ENCODE results near the gene TRAPPC10. TPM values are rescaled to one million over a fixed set of nuclear protein-coding genes. Genes with fewer than 3 reads are reported as not detected.

TRAPPC10 gene, protein sequence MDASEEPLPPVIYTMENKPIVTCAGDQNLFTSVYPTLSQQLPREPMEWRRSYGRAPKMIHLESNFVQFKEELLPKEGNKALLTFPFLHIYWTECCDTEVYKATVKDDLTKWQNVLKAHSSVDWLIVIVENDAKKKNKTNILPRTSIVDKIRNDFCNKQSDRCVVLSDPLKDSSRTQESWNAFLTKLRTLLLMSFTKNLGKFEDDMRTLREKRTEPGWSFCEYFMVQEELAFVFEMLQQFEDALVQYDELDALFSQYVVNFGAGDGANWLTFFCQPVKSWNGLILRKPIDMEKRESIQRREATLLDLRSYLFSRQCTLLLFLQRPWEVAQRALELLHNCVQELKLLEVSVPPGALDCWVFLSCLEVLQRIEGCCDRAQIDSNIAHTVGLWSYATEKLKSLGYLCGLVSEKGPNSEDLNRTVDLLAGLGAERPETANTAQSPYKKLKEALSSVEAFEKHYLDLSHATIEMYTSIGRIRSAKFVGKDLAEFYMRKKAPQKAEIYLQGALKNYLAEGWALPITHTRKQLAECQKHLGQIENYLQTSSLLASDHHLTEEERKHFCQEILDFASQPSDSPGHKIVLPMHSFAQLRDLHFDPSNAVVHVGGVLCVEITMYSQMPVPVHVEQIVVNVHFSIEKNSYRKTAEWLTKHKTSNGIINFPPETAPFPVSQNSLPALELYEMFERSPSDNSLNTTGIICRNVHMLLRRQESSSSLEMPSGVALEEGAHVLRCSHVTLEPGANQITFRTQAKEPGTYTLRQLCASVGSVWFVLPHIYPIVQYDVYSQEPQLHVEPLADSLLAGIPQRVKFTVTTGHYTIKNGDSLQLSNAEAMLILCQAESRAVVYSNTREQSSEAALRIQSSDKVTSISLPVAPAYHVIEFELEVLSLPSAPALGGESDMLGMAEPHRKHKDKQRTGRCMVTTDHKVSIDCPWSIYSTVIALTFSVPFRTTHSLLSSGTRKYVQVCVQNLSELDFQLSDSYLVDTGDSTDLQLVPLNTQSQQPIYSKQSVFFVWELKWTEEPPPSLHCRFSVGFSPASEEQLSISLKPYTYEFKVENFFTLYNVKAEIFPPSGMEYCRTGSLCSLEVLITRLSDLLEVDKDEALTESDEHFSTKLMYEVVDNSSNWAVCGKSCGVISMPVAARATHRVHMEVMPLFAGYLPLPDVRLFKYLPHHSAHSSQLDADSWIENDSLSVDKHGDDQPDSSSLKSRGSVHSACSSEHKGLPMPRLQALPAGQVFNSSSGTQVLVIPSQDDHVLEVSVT
- total RNA-seq, result 10 to 100 TPM; 50.5 to 52.9 TPM

DNA sequence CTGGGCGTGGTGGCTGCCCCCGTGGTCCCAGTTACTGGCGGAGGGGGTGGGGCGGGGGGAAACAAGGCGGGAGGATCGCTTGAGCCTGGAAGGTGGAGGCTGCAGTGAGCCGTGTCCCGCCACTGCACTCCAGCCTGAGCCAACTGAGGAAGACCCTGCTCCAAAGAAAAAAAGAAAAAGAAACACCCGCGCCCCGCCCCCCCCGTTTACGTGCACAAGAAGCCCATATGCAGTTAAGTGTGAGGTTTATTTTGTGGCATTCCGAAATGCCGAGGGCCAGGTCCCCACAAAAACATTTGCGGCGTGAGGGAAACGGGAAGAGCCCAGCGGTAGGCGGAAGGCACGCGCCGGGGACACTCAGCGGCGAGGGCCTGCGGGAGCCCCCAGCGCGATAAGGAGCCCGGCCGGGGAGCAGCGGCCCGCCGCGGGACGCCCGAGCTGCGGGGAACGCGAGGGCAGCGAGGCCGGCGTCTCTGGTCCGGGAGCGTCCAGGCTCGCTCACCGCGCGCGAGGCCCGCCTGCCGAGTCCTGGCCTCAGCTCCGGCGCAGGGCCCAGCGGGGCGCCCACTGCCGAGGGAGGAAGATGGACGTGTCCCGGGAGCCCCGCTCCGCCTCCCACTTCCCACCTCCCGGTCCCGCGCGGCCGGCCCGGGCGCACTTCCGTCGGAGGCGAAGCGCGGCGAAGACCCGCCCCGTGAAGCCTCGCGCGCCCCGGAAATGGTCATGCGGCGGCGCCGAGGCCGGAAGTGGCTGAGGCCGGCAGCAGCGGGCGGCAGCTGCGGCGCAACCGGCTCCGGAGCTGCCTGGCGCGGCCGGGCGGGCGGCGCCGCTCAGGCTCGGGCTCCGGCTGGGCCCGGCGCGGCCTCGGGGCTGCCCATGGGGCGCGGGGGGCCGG lies at the start of gene TRAPPC10:
Gene TRAPPC10 (plus strand): TSS at position 731 of the 895 bp plus-strand sequence. CDS start 185 bp downstream, outside the sequence.
- CTCF ChIA-PET, result interaction anchor here (0.9 to 1.2 kb wide), 2 partner anchors 28 to 67 kb away, joined by 3 to 4 read pairs; no protein-coding TSS in a partner anchor
- POLR2A ChIA-PET, result interaction anchor here (0.6 to 2.6 kb wide), 4 partner anchors 33 to 396 kb away, joined by 3 to 9 read pairs (median 4); no protein-coding TSS in a partner anchor

DNA sequence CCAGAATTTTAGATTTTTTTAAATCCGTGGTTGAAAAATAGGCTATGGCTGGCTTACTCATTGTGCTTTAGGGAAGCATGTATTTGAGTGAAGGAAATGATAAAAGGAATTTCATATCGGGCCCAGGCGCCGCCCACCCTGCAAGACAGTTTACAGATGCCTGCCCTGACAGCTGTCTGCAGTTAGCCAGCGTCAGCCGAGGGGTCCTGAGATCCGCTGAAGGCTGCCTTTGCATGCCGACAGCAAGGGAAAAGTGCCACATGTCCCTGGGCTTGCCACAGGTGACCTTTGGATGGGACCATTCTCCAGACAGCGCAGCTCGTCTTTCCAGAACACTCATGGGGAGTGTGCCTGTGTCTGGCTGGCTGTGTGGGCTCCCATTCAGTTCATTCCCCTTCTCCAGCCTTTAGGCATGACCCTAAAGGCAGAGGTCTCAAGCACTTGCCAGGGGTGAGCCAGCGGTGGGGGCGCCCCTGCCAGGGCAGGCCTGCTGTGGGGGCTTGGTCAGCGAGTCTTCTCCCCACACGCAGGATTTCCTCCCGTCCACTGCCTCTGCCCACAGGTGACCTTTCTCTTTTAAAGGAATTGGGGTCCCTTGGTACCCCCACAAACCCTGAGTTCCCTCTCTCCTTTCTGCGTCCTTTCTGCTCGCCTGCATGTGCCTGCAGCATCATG lies 46.1 kb upstream of the TRAPPC10 start:
- ChIA-PET CTCF (no interaction called here), POLR2A (no interaction called here)

DNA sequence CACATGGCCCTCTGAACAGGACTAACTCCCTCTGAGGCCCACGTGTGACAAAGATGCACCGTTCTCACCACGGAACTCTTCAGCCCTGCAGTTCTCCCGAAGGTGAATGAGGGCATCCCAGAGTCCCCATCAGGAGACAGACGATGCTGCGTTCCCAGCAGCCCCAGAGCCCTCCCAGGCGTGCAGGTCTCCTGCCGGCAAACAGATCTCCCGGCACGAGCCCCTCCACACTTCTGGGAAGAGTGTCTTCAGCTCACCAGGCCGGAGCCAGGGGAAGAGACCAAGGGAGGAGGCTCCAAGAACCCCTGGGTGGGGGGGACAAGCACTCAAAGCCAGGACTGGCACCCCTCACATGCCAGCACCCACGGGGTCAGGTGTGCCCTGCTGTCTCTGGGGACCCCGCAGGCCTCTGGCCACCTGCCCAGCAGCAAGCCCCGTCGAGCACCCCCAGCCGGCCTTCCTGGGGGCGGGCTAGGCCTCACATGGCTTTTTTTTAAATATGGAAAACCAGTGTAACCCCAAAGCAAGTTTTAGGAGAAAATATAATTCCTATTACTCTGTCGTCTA lies 45.1 kb upstream of the TRAPPC10 start:
- CTCF ChIA-PET, result no interaction called here
- POLR2A ChIA-PET, result no interaction called here

DNA sequence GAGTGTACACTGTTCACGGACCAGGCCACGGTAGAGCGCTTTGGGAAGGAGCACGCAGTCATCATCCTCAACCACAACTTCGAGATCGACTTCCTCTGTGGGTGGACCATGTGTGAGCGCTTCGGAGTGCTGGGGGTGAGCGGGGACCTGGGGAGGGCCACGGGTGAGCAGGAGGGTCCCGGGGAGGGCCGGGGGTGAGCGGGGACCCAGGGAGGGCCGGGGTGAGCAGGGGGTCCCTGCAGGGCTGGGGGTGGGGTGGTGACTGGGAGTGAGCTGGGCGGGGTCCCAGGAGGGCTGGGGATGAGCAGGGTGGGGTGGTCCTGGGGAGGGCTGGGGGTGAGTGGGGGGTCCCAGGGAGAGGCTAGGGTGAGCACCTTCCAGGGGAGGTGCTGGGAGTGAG lies 44.1 kb upstream of the TRAPPC10 start:
- ChIA-PET CTCF (no interaction called here), POLR2A (no interaction called here)

DNA sequence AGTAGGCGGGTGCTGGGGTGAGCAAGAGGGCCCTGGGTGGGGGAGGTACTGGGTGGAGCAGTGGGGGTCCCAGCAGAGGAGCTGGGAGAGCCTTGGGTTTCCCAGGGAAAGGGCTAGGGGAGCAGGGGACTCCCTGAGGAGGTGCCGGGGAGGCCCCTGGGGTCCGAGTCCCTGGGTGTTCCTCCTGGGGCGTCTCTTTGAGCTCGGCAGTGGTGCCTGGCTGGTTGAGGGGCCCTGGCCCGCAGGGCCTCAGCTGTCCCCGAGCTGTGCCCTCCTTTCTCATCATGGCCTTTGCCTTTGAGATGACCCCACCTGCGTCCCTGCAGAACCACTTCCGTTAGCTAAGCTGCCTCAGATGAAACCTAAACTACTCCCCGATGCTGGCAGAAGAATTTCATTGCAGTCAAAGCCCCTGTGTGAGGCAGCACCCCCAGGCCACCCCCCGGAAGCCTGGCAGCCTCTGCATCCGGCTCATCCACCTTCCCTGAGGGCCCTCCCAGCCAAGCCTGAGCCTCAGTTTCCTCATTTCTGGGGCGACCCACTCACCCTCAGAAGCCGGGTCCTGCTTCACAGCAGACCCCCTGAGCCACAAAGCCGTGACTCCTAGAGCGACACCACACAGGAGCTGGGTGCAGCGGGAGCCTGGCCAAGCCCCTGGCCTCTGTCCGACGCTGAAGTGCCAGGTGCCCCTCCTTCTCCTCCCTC lies 43.5 kb upstream of the TRAPPC10 start:
- CTCF ChIA-PET, result no interaction called here
- POLR2A ChIA-PET, result no interaction called here

DNA sequence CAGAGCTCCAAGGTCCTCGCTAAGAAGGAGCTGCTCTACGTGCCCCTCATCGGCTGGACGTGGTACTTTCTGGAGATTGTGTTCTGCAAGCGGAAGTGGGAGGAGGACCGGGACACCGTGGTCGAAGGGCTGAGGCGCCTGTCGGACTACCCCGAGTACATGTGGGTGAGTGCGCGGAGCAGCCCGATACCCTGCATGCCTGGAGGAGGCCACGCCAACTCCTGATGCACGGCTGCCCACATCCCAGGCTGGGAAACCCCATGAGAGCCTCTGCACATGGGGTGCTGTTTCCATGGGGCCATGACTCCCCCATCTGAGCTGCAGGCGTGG lies 43.0 kb upstream of the TRAPPC10 start:
- CTCF ChIA-PET, result no interaction called here
- POLR2A ChIA-PET, result interaction anchor here (0.5 kb wide), 1 partner anchor 184 kb away, joined by 3 read pairs; no protein-coding TSS in a partner anchor

DNA sequence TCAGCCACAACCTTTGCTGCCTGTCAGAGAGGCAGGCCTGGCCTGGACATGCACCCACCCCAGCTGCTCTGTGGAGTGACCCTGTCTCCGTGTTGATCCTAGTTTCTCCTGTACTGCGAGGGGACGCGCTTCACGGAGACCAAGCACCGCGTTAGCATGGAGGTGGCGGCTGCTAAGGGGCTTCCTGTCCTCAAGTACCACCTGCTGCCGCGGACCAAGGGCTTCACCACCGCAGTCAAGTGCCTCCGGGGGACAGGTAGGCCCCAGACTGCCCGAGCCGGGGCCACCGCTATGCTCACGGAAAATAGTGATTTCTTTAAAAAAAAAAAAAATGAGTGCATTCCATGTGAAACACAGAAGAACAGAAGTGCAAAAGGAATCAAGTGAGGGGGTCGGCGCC lies 41.6 kb upstream of the TRAPPC10 start:
- POLR2A ChIA-PET, result no interaction called here
- CTCF ChIA-PET, result no interaction called here

DNA sequence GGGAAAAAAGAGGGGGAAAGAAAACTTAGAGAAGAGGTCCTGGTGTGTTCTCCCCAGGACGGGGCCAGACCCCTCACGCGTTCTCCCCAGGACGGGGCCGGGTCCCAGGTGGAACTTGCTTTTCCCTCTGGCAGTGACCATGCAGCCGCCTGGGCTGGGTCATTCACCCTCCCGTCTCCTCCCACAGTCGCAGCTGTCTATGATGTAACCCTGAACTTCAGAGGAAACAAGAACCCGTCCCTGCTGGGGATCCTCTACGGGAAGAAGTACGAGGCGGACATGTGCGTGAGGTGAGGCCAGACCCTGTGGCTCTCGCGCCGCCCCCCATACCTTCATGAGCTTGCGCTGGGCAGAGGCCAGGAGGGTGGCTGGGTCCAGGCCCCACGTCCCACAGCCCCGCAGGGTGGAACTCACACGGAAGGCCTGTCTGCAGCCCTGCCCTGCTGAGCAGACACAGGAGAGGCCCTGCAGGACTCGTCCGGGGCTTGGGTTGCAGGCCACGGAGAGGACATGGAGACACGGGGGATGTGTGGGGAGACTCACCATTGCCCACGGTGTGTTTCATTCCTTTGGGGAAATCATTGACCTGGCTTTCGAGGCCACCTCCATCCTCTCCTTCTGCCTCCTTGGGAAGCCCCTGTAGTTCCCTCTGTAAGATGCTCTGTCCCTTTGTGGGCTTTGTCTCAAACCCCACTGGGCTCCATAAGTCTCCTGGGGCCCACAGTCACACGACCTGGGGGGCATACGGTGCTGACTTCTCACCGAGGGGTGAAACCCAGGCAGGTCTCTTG lies 40.7 kb upstream of the TRAPPC10 start:
- ChIA-PET POLR2A (no interaction called here), CTCF (no interaction called here)

DNA sequence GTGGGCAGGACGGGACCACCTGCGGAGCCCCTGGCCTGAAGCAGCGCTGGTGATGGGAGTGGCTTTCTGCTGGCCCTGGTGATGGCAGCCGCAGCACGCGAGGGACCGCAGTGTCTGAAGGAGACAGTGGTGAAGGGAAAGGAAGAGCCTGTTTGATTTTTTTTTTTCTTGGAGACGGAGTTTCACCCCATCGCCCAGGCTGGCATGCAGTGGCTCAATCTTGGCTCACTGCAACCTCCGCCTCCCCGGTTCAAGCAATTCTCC lies 40.2 kb upstream of the TRAPPC10 start:
- POLR2A ChIA-PET, result no interaction called here
- CTCF ChIA-PET, result no interaction called here

DNA sequence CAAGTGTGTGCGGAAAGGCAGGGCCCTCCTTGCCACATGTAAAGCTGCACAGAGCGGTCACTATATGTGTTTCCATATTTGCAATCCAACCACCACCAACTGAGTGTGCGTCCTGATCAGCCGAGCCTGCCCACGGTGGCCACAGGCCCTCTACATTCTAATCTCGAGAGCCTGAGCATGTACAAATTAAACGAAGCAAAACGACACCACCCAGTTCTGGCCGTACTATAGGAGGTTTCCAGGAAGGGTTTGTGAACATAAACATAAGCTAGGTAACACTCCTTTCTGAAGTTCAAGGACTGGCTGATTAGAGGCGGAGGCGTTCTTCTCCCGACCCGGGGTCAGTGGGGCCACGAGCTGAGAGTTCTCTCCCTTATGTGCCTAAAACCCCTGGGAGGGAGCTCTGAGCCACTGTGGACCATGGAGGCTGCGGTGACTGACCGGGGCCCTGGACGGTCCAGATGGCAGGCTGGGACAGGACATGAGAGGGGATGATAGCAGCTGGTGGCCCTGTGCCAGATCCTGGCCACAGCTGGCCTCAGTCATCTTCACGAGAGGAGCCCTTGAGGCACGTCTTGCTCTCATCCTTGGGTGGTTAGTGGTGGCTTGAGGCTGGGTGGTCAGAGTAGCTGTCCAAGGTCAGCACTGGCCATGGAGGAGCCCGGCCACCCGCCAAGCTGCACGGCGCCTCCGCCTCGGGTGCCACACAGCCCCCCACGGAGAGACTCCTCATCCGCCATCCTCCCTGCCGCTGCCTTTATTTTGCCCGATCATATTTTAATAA lies 39.1 kb upstream of the TRAPPC10 start:
- POLR2A ChIA-PET, result no interaction called here

DNA sequence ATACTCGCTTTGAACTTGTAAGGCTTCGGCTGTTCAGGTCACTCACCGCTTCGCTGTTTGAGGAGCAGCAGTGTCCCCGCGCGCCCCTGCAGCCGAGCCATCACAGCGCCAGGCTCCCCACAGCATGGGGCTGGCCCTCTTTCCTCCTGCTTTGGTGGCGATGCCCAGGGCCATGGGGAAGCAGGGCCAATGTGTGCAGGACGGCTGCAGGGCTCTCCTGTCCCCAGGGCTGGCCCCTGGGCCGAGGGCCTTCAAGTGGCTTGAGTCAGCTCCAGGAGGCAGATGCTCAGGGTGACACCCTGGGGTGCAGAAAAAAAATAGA lies 38.5 kb upstream of the TRAPPC10 start:
- ChIA-PET CTCF (interaction anchor here (1.2 kb wide), 1 partner anchor 162 kb away, joined by 6 read pairs; no protein-coding TSS in a partner anchor), POLR2A (no interaction called here)

More for the DNA sequence above, 39.1 kb upstream of the TRAPPC10 start:
- CTCF ChIA-PET, result interaction anchor here (1.2 kb wide), 1 partner anchor 161 kb away, joined by 6 read pairs; no protein-coding TSS in a partner anchor

DNA sequence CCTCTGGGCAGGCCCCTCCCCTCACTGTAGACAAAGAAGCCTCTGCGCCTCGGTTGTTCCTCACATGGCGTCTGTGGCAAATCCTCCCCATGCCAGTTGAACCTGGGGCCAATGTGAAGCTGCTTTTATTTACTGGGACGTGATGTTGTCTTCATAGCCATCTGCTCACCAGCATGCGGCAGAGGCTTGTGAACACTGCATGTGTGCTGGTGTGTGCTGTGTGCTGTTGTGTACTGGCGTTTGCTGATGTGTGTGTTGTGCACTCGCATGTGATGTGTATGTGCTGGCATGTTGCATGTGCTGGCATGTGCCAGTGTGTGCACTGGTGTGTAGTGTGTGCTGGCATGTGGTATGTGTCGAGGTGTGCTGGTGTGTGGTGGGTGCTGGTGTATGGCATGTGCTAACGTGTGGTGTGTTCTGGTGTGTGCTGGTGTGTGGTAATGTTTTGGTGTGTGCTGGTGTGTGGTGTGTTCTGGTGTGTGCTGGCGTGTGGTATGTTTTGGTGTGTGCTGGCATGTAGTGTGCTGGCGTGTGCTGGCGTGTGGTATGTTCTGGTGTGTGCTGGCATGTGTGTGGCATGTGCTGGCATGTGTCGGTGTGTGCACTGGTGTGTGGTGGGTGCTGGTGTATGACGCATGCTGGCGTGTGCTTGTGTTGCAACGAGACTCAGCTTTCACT lies 37.2 kb upstream of the TRAPPC10 start:
- ChIA-PET CTCF (interaction anchor here (0.5 to 1.8 kb wide), 19 partner anchors 9 to 249 kb away, joined by 3 to 17 read pairs (median 3); partner anchors contain the start of gene RRP1), POLR2A (no interaction called here)

DNA sequence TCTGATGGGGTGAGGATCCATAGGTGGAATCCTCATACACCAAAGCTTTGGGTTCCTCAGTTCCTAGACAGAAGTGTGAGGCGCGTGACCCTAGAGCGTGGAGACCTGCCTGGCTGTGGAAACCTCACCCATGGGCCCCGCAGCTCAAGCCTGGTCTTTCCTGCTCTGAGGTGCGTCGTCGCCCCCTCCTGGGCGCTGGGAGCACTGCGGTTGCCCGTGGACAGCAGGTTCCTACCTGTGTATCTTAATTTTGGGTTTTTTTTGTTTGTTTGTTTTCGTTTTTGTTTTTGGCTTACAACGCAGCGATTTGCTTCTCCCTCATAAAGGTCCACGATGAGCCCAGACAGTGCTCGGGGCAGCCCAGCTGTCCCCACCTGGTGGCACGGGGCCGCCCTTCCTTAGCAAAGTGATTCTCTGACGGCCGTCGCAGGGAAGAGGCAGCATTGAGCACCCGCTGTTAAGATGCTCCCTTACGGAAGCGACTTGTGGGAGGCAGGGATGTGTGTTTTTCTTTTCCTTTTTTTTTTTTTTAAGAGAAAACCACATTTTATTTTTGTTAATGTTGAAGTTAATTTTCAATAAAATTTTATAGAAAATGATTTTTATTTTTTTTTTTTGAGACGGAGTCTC lies 36.5 kb upstream of the TRAPPC10 start:
- POLR2A ChIA-PET, result interaction anchor here (0.7 kb wide), 1 partner anchor 289 kb away, joined by 3 read pairs; no protein-coding TSS in a partner anchor
- CTCF ChIA-PET, result interaction anchor here (0.5 to 1.8 kb wide), 21 partner anchors 9 to 250 kb away, joined by 3 to 17 read pairs (median 3); partner anchors contain the start of gene RRP1

DNA sequence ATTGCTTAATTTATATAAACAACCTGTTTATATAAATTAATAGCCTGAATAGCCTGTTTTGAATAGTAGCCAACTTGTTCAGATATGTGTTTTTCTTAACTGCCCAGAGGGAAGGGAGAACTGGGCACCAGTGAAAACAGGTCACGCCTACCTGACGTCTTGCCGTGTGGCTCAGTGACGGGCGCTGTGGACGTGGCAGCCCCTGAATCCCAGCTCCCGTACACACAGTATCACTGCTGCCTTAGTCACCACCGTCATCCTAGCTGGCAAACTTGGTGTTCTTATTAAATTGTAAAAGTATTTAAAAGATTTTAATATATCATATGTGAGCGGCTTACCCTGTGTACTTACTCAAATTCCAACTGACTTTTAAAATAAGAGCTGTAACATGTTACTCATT lies 35.4 kb upstream of the TRAPPC10 start:
- ChIA-PET POLR2A (interaction anchor here (0.7 kb wide), 1 partner anchor 1583 kb away, joined by 4 read pairs; no protein-coding TSS in a partner anchor), CTCF (interaction anchor here (0.5 to 1.8 kb wide), 4 partner anchors 38 to 200 kb away, joined by 3 to 6 read pairs (median 4); partner anchors contain the start of gene RRP1)

DNA sequence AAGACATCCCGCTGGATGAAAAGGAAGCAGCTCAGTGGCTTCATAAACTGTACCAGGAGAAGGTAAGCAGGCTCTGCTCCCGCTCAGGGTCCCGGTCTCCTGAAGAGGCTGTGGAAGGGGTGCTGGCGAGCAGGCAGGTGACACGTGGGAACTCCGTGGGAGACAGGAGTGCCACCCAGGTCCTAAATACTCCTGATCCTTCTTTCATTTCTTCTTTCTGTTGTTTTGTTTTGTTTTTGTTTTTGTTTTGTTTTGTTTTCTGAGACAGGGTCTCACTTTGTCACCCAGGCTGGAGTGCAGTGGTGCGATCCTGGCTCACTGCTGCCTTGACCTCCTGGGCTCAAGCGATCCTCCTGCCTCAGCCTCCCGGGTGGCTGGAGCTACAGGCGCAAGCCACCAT lies 34.0 kb upstream of the TRAPPC10 start:
- POLR2A ChIA-PET, result no interaction called here
- CTCF ChIA-PET, result interaction anchor here (1.3 kb wide), 1 partner anchor 40 kb away, joined by 3 read pairs; no protein-coding TSS in a partner anchor

Data from activated CD8-positive, alpha-beta memory T cell treated with anti-CD3 and anti-CD28 coated beads for 36 hours (primary cell).